ENCODE data around the gene TBC1D26. TPM values are rescaled to one million over a fixed set of nuclear protein-coding genes. Genes with fewer than 3 reads are reported as not detected.
"Not testable (repeated sequence)": the region's sequence is repeated elsewhere in the genome, so short reads cannot be mapped to it uniquely, and the experiment has no call there.

Gene TBC1D26
- 0.16 and 0.17 TPM in 2 replicates for polyA plus RNA-seq (2011; rRNA removed)
- 0.03 and 0.04 TPM in 2 replicates for polyA plus RNA-seq (2012; cell fraction: cytosol; rRNA removed)
- 0.60 and 0.74 TPM in 2 replicates for polyA plus RNA-seq (2012; cell fraction: nucleus; rRNA removed)
- 0.07 to 0.18 TPM (median 0.08 TPM) in 3 replicates for polyA plus RNA-seq (2017; fragmentation: RNase III; extraction: RNeasy Plus Mini Kit Qiagen cat#74134 plus additional on column Dnase treatment)
- polyA minus RNA-seq (2011; rRNA and poly(A)+ RNA removed) = 1.1 and 1.2 TPM in 2 replicates

DNA sequence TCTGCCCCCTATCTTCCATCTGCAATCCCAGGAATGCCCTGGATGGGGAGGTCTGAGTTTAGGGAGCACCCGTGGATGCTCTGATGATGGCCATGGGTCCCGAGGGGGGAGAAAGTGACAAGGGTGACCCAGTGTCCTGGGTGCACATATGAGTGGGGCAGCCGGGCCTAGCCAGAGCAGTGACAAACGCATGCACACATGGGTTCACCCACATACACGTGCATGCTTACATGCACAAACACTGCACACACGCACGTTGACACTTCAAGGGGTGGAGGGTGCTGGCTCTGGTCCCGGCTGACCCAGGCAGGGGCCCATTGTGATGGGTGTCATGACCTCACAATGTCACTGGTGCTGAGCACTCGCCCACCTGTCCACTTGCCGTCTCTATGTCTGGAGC lies at the start of gene TBC1D26:
TBC1D26 (plus strand) TSS at position 384 of the 400 bp plus-strand sequence. CDS start 3,066 bp downstream, outside the sequence.
- FAIRE-seq; H3K27ac ChIP-seq; ATAC-seq; POLR2A ChIA-PET; DNase-seq (ENCODE audit: low read depth in 1 of 2, low spot score in 1 of 2); H3K4me3 ChIP-seq; H3K4me1 ChIP-seq; H3K4me2 ChIP-seq; CTCF ChIA-PET; H3K9me3 ChIP-seq: not testable (repeated sequence)
- 62% methylated on average over 5 of the region's 10 CpGs for WGBS (ENCODE audit: missing lambda C conversion rate)

DNA sequence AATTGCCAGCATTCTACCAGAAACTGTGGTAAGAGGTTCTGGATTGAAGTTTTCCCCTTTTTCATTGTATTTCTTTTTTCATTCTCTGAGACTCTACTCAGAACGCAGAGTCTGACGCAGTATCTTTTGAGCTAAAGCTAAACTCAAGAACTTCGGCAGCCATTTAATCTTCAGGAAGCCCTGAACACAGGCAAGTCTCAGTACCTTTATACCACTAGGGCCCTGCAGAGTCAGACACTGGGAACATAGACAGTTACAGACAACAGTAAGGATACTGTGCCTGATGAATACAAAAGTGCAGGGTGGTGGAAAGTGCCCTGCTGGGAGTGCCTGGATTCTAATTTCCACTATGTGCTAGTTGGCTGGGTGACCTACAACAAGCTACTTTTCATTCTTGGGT lies 48.9 kb upstream of the TBC1D26 start:
- peak in 1 of 2 experiments; percentile 31; a peak in 2 of 6 replicates for ATAC-seq
- H3K4me2 ChIP-seq = peak overlapping the region; percentile 83
- CTCF ChIA-PET; POLR2A ChIA-PET; FAIRE-seq; H3K9me3 ChIP-seq; DNase-seq (ENCODE audit: low read depth in 1 of 2, low spot score in 1 of 2): not testable (repeated sequence)
- H3K4me1 ChIP-seq = peaks cover 13% of the 10 kb centered on the region; the same call in 2 of the 3 replicates
- 93% methylated on average over 3 of the region's 3 CpGs for WGBS (ENCODE audit: missing lambda C conversion rate)
- H3K4me3 ChIP-seq = peak overlapping the region; percentile 57; the same call in 2 of the 3 replicates
- H3K27ac ChIP-seq = peak overlapping the region; percentile 66 to 82; a peak in 4 of 6 replicates

DNA sequence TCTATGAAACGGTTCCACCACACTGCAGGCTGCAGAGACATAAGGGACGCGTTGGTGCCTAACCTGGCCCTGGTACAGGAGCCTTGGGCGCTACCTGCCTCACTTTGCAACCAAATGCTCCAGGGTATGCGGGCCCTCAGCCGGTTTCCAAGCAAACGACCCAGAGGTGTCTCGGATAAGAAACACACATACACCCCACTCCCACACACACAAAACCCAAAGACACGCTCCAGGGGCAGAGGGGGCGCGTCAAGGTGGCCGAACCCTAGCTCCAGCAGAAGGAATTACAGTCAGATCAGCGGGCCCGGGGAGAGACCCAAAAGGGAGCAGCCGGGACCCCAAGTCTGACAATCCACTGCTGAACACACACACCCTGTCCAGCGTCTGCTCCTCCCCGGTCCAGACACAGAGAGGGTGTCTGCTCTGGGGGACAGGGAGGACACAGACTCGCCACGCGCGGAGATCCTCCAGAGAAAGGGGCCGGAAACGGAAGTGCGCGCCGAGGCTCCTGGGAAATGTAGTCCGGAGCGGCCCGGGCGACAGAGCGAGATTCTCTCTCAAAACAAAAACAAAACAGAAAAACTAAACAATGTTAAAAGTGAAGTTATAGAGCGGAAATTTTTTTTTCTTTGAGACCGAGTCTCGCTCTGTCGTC lies 48.1 kb upstream of the TBC1D26 start, which contains the start of gene TRIM16:
TRIM16 (minus strand) TSS at position 488 of the 655 bp plus-strand sequence. CDS start 32,702 bp downstream, outside the sequence.
- DNase-seq (ENCODE audit: low read depth in 1 of 2, low spot score in 1 of 2) (peak; percentile 38 to 65), ATAC-seq (peak; percentile 96 to 98)
- FAIRE-seq, H3K9me3 ChIP-seq, CTCF ChIA-PET: not testable (repeated sequence)
- peak within 1 kb of the TSS; percentile 83 for H3K4me2 ChIP-seq
- under 1% methylated on average over 24 of the region's 35 CpGs for WGBS (ENCODE audit: missing lambda C conversion rate)
- peaks cover 13% of the 10 kb centered on the region; the same call in 2 of the 3 replicates for H3K4me1 ChIP-seq
- peak in 1 of 2 experiments; percentile 62; a peak in 2 of 5 replicates for TF ChIP-seq JUN (IDR thresholded peaks at IDR 0.05)
- TF ChIP-seq, protein P1, sequence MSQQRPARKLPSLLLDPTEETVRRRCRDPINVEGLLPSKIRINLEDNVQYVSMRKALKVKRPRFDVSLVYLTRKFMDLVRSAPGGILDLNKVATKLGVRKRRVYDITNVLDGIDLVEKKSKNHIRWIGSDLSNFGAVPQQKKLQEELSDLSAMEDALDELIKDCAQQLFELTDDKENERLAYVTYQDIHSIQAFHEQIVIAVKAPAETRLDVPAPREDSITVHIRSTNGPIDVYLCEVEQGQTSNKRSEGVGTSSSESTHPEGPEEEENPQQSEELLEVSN (IDR thresholded peaks at IDR 0.05; ENCODE audit: borderline replicate concordance, low read depth) = 0 out of 2 replicates have a peak, but pooled peaks have one; percentile 25
- TF ChIP-seq, protein P2, sequence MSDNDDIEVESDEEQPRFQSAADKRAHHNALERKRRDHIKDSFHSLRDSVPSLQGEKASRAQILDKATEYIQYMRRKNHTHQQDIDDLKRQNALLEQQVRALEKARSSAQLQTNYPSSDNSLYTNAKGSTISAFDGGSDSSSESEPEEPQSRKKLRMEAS (IDR thresholded peaks at IDR 0.05) = peak; percentile 78
- peak; percentile 59 for TF ChIP-seq POLR2A (IDR thresholded peaks at IDR 0.05; ENCODE audit: low read length)
- peak within 1 kb of the TSS; percentile 57 for H3K4me3 ChIP-seq
- POLR2A ChIA-PET = interaction anchor here (0.6 kb wide), 1 partner anchor 32 kb away, joined by 3 read pairs; no protein-coding TSS in a partner anchor
- peak within 1 kb of the TSS; percentile 66 to 82 for H3K27ac ChIP-seq

DNA sequence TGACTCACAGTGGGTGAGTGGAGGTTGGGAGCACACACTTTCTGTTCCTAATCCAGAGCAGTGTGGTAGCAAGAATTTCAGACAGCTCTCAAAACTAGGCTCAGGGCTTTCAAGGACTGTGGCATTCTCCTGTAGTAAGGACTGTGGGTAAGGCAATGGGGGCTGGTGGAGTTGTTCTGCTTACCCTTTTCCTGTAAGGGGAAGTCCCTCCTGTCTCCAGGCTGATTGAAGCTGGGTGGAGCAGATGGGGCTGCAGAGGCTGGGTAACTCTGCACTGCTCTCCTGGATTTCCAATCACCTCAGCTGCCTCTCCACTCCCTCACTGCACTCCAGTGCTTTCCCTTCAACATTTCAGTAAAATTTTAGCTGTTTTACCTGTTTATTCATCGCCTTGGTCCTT lies 44.6 kb upstream of the TBC1D26 start:
- POLR2A ChIA-PET; H3K9me3 ChIP-seq; FAIRE-seq; CTCF ChIA-PET; H3K4me3 ChIP-seq; H3K4me2 ChIP-seq; H3K27ac ChIP-seq; DNase-seq (ENCODE audit: low read depth in 1 of 2, low spot score in 1 of 2); ATAC-seq: not testable (repeated sequence)
- H3K4me1 ChIP-seq = peaks cover 11% of the 10 kb centered on the region; the same call in 2 of the 3 replicates
- 80% methylated on average over 1 of the region's 1 CpG for WGBS (ENCODE audit: missing lambda C conversion rate)

DNA sequence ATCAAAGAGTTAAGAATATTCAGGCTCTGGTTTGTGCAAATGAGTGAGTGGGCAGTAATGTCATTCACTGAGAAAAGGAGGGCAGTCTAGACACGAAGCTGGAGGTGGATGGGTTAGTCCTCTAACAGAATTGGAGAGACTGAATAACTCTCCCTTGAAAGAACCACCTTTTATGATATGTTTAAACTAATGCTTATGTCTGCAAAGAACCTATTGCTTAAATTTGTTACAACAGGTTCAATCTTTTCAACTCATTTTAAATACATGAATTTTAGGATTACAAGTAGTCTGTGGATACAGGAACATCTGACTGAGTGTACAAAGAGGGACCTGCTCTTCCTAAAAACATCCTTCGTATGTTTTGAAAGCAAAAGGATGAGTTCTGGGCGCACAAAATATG lies 33.1 kb upstream of the TBC1D26 start:
- Histone ChIP-seq H3K27ac (peak overlapping the region; percentile 77 to 81), H3K4me3 (peak overlapping the region; percentile 61), H3K4me2 (peak overlapping the region; percentile 72)
- 6% methylated on average over 3 of the region's 3 CpGs for WGBS (ENCODE audit: missing lambda C conversion rate)
- FAIRE-seq (peak; percentile 82), ATAC-seq (peak; percentile 23 to 42; a peak in 5 of 6 replicates)
- H3K9me3 ChIP-seq; CTCF ChIA-PET; DNase-seq (ENCODE audit: low read depth in 1 of 2, low spot score in 1 of 2); H3K4me1 ChIP-seq: not testable (repeated sequence)
- peak; percentile 50; the same call in 1 of the 2 replicates for TF ChIP-seq PHF8 (IDR thresholded peaks at IDR 0.05; ENCODE audit: borderline replicate concordance, low read depth)
- POLR2A ChIA-PET = interaction anchor here (0.6 to 1.2 kb wide), 3 partner anchors 43 to 300 kb away, joined by 3 to 11 read pairs (median 3); partner anchors contain the start of genes TTC19 and ZSWIM7

DNA sequence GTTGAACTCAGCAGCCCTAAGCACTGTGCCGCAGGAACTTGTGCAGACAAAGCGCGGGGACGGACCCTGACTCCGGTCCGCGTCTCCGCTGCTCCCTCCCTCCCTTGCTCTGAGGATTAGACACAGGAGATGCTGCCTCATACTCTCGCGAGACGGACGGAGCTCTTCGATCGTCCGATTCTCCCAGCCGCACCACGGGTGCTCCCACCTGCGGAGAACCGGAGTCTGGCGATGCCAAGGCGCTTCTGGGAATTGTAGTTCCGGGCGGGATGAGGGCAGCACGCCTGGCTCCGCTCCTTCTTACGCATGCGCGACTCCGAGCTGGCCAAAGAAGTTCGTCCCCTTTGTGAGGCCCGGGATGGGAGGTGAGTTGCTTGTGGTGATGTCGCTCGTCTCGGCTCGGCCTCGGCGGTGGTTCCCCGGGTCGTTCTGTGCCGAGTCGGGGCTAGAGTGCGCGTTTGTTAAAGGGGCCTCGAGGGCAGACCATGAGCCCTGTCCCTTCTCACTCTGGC lies 32.6 kb upstream of the TBC1D26 start, which contains the start of gene ZNF286A:
ZNF286A (plus strand) TSS at position 340 of the 512 bp plus-strand sequence. CDS start 578 bp downstream, outside the sequence.
- H3K9me3 ChIP-seq, H3K4me1 ChIP-seq, CTCF ChIA-PET: not testable (repeated sequence)
- WGBS (ENCODE audit: missing lambda C conversion rate) = 2% methylated on average over 15 of the region's 44 CpGs
- POLR2A ChIA-PET = interaction anchor here (0.6 to 1.2 kb wide), 3 partner anchors 43 to 300 kb away, joined by 3 to 11 read pairs (median 3); partner anchors contain the start of genes TTC19 and ZSWIM7
- ATAC-seq (peak; percentile 99), DNase-seq (ENCODE audit: low read depth in 1 of 2, low spot score in 1 of 2) (peak; percentile 91 to 100), FAIRE-seq (peak; percentile 96)
- peak within 1 kb of the TSS; percentile 61 for H3K4me3 ChIP-seq
- H3K27ac ChIP-seq = peak within 1 kb of the TSS; percentile 77 to 89
- TF ChIP-seq, protein P2 (IDR thresholded peaks at IDR 0.05) = peak; percentile 73
- TF ChIP-seq, protein P3, sequence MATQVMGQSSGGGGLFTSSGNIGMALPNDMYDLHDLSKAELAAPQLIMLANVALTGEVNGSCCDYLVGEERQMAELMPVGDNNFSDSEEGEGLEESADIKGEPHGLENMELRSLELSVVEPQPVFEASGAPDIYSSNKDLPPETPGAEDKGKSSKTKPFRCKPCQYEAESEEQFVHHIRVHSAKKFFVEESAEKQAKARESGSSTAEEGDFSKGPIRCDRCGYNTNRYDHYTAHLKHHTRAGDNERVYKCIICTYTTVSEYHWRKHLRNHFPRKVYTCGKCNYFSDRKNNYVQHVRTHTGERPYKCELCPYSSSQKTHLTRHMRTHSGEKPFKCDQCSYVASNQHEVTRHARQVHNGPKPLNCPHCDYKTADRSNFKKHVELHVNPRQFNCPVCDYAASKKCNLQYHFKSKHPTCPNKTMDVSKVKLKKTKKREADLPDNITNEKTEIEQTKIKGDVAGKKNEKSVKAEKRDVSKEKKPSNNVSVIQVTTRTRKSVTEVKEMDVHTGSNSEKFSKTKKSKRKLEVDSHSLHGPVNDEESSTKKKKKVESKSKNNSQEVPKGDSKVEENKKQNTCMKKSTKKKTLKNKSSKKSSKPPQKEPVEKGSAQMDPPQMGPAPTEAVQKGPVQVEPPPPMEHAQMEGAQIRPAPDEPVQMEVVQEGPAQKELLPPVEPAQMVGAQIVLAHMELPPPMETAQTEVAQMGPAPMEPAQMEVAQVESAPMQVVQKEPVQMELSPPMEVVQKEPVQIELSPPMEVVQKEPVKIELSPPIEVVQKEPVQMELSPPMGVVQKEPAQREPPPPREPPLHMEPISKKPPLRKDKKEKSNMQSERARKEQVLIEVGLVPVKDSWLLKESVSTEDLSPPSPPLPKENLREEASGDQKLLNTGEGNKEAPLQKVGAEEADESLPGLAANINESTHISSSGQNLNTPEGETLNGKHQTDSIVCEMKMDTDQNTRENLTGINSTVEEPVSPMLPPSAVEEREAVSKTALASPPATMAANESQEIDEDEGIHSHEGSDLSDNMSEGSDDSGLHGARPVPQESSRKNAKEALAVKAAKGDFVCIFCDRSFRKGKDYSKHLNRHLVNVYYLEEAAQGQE (IDR thresholded peaks at IDR 0.05) = peak; percentile 89
- TF ChIP-seq, protein P4, sequence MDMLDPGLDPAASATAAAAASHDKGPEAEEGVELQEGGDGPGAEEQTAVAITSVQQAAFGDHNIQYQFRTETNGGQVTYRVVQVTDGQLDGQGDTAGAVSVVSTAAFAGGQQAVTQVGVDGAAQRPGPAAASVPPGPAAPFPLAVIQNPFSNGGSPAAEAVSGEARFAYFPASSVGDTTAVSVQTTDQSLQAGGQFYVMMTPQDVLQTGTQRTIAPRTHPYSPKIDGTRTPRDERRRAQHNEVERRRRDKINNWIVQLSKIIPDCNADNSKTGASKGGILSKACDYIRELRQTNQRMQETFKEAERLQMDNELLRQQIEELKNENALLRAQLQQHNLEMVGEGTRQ (IDR thresholded peaks at IDR 0.05) = peak; percentile 39
- TF ChIP-seq POLR2A (IDR thresholded peaks at IDR 0.05; ENCODE audit: low read length) (peak; percentile 44), CHD2 (IDR thresholded peaks at IDR 0.05; ENCODE audit: low read length, partially characterized antibody) (peak; percentile 89), JUN (IDR thresholded peaks at IDR 0.05) (0 out of 5 replicates have a peak, but pooled peaks of 1 of the 2 experiments have one; percentile 19), PHF8 (IDR thresholded peaks at IDR 0.05; ENCODE audit: borderline replicate concordance, low read depth) (0 out of 2 replicates have a peak, but pooled peaks have one; percentile 41)
- peak within 1 kb of the TSS; percentile 72 for H3K4me2 ChIP-seq

Data from A549 (cell line).